Uterus (tissue), 2 donors: ENCODE data around the gene GABRR3.

ENCODE experiments used
- POLR2A ChIP-seq, 2 donors: fragments of 450-650 bp; IDR thresholded peaks; one replicate each; pipeline ENCODE4 v1.6.1; 2016; ENCODE audit warnings: antibody characterized with exemption in 2 of 2, mild to moderate bottlenecking in 1 of 2, moderate library complexity in 1 of 2
- TF ChIP-seq, protein P1 (sequence below), 4 experiments: fragments of 200-600 bp in 2 of 4; fragments of 450-650 bp in 2 of 4; sonication (generic) in 2 of 4; IDR thresholded peaks; one replicate each; pipeline ENCODE4 v1.5.1; 2016 to 2019; ENCODE audit warnings: antibody characterized with exemption in 4 of 4, mild to moderate bottlenecking in 2 of 4, moderate library complexity in 1 of 4

DNA sequence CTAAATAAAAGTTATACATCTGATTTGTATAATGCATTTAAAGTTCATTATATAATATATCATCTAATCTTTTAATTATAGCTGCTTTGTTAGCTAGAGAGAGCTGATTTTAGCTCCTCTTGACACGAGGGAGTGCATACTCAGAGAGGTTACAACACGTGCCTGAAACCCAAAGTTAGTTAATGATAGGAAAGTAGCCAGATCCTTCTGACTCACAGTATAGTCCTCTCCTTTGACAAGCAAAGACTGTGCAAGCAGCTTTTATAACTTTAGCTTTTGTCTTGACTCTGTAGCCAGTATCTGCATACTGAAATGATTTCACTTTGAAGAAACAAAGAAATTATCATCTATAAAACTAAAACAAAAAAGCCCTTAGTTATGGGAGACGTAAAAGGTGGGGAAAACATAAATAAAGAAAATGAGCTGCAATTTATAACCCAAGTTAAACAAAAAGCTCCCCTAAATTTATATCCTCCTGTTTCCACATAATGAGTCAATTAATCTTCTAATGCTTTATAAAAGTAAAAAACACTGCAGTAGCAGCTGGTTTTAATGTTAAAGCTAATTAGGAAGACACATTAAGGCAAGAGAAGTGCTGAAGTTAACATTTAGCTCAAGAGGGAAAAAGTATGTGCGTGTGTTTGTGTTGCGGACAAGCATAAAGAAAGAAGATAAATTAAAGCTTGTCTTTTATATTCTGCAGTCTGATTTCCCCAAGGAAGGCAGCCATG lies 13.1 kb downstream of the GABRR3 start:
- TF ChIP-seq, protein P1, sequence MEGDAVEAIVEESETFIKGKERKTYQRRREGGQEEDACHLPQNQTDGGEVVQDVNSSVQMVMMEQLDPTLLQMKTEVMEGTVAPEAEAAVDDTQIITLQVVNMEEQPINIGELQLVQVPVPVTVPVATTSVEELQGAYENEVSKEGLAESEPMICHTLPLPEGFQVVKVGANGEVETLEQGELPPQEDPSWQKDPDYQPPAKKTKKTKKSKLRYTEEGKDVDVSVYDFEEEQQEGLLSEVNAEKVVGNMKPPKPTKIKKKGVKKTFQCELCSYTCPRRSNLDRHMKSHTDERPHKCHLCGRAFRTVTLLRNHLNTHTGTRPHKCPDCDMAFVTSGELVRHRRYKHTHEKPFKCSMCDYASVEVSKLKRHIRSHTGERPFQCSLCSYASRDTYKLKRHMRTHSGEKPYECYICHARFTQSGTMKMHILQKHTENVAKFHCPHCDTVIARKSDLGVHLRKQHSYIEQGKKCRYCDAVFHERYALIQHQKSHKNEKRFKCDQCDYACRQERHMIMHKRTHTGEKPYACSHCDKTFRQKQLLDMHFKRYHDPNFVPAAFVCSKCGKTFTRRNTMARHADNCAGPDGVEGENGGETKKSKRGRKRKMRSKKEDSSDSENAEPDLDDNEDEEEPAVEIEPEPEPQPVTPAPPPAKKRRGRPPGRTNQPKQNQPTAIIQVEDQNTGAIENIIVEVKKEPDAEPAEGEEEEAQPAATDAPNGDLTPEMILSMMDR (IDR thresholded peaks at IDR 0.05), result no peak
- TF ChIP-seq POLR2A (IDR thresholded peaks at IDR 0.05), result no peak
